ENCODE measurements around the gene GABPB1. TPM values are rescaled to one million over a fixed set of nuclear protein-coding genes. Genes with fewer than 3 reads are reported as not detected.

Gene GABPB1
- total and polyA plus RNA-seq, 10 of the 15 experiments (the other 5 are each of a cell fraction or from before 2014, with no cell fraction given), result 13.9 to 48.2 (median 39.8) TPM

DNA sequence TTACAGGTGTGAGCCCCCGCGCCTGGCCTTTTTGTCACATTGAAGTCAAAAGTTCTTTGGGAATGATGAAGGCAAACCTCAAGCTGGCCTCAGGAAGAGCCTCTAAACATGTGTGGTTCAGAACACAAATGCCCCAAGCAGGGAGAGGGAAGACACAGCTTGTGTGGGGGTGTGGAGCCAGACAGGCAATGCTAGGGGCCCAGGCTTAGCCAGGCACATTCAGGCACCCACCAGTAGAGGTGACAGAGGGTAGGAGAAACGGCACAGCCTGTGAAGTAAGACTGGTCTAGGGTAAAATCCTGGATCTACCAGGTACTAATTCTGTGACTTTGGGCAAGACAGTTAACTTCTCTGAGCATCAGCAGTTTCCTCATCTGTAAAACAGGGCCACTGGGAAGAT lies 93.0 kb downstream of the GABPB1 start:
- no peaks in the 10 kb centered on the region for H3K79me2 ChIP-seq (ENCODE audit: control insufficient read depth, insufficient read depth, low read length)
- no peak overlapping the region for H3K9ac ChIP-seq (ENCODE audit: control insufficient read depth, insufficient read depth, low read length)
- H3K4me3 ChIP-seq, result no peak overlapping the region
- no peak for TF ChIP-seq EED (IDR thresholded peaks at IDR 0.05; ENCODE audit: low read depth)
- TF ChIP-seq, protein P1, sequence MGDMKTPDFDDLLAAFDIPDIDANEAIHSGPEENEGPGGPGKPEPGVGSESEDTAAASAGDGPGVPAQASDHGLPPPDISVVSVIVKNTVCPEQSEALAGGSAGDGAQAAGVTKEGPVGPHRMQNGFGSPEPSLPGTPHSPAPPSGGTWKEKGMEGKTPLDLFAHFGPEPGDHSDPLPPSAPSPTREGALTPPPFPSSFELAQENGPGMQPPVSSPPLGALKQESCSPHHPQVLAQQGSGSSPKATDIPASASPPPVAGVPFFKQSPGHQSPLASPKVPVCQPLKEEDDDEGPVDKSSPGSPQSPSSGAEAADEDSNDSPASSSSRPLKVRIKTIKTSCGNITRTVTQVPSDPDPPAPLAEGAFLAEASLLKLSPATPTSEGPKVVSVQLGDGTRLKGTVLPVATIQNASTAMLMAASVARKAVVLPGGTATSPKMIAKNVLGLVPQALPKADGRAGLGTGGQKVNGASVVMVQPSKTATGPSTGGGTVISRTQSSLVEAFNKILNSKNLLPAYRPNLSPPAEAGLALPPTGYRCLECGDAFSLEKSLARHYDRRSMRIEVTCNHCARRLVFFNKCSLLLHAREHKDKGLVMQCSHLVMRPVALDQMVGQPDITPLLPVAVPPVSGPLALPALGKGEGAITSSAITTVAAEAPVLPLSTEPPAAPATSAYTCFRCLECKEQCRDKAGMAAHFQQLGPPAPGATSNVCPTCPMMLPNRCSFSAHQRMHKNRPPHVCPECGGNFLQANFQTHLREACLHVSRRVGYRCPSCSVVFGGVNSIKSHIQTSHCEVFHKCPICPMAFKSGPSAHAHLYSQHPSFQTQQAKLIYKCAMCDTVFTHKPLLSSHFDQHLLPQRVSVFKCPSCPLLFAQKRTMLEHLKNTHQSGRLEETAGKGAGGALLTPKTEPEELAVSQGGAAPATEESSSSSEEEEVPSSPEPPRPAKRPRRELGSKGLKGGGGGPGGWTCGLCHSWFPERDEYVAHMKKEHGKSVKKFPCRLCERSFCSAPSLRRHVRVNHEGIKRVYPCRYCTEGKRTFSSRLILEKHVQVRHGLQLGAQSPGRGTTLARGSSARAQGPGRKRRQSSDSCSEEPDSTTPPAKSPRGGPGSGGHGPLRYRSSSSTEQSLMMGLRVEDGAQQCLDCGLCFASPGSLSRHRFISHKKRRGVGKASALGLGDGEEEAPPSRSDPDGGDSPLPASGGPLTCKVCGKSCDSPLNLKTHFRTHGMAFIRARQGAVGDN (IDR thresholded peaks at IDR 0.05), result no peak
- TF ChIP-seq, protein P2, sequence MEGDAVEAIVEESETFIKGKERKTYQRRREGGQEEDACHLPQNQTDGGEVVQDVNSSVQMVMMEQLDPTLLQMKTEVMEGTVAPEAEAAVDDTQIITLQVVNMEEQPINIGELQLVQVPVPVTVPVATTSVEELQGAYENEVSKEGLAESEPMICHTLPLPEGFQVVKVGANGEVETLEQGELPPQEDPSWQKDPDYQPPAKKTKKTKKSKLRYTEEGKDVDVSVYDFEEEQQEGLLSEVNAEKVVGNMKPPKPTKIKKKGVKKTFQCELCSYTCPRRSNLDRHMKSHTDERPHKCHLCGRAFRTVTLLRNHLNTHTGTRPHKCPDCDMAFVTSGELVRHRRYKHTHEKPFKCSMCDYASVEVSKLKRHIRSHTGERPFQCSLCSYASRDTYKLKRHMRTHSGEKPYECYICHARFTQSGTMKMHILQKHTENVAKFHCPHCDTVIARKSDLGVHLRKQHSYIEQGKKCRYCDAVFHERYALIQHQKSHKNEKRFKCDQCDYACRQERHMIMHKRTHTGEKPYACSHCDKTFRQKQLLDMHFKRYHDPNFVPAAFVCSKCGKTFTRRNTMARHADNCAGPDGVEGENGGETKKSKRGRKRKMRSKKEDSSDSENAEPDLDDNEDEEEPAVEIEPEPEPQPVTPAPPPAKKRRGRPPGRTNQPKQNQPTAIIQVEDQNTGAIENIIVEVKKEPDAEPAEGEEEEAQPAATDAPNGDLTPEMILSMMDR (IDR thresholded peaks at IDR 0.05 in 2 of 3, conservative IDR thresholded peaks at IDR 0.05 in 1 of 3; ENCODE audit: control insufficient read depth in 2 of 3, extremely low read depth in 1 of 3, insufficient read depth in 1 of 3, low read depth in 3 of 3, low read length in 3 of 3), result 0 out of 6 replicates have a peak, but pooled peaks of 1 of the 3 experiments have one; percentile 4
- H3K27ac ChIP-seq (ENCODE audit: control insufficient read depth, insufficient read depth), result no peak overlapping the region
- no peak overlapping the region for H2AFZ ChIP-seq (ENCODE audit: control insufficient read depth, low read depth, low read length)
- SMC1A ChIA-PET (ENCODE audit: uncharacterized antibody, unreplicated experiment), result no interaction called here
- WGBS (ENCODE audit: insufficient coverage, insufficient replicate concordance, low lambda C conversion rate, missing lambda C conversion rate), result 65% methylated on average over 3 of the region's 3 CpGs
- H3K4me1 ChIP-seq (ENCODE audit: control insufficient read depth, insufficient read depth, low read length), result peaks cover 18% of the 10 kb centered on the region
- POLR2A ChIA-PET, result interaction anchor here (0.7 kb wide), 1 partner anchor 201 kb away, joined by 3 read pairs; no protein-coding TSS in a partner anchor
- in situ Hi-C loops (cut with MboI) (no loop called here), intact Hi-C loops (cut with micrococcal nuclease; ENCODE audit: unreplicated experiment) (no loop called here)
- H3K9me3 ChIP-seq (replicated peaks; ENCODE audit: control insufficient read depth, insufficient read depth, low read length), result no peaks in the 10 kb centered on the region
- FAIRE-seq (no peak), ATAC-seq (peak; percentile 29; the same call in 2 of the 3 replicates), DNase-seq (ENCODE audit: low read depth, low spot score) (no peak)
- RAD21 ChIA-PET (ENCODE audit: unreplicated experiment), result interaction anchor here (1.9 kb wide), 1 partner anchor 54 kb away, joined by 7 read pairs; no protein-coding TSS in a partner anchor
- BruUV-seq (replicated peaks), result no TSS peak
- H3K4me2 ChIP-seq (ENCODE audit: control insufficient read depth, insufficient read depth), result no peak overlapping the region
- H3K27me3 ChIP-seq (replicated peaks in 1 of 2; ENCODE audit: control insufficient read depth in 2 of 2, insufficient read depth in 2 of 2, low read length in 1 of 2), result no peaks in the 10 kb centered on the region
- CTCF ChIA-PET, result interaction anchor here (0.8 to 1.0 kb wide), 2 partner anchors 54 to 79 kb away, joined by 4 read pairs; no protein-coding TSS in a partner anchor
- no peaks in the 10 kb centered on the region for H3K36me3 ChIP-seq (ENCODE audit: control insufficient read depth in 2 of 2, insufficient read depth in 2 of 2, low read length in 1 of 2)
- no peaks in the 10 kb centered on the region for H4K20me1 ChIP-seq (ENCODE audit: control insufficient read depth, insufficient read depth)

All from GM12878 (cell line).